ENCODE measurements around the gene BARD1. TPM values are rescaled to one million over a fixed set of nuclear protein-coding genes. Genes with fewer than 3 reads are reported as not detected.
"Not testable (repeated sequence)": the region's sequence is repeated elsewhere in the genome, so short reads cannot be mapped to it uniquely, and the experiment has no call there.

BARD1 gene
- total RNA-seq, 1 experiment from 2014 or later, result 8.3 TPM

- in situ Hi-C loops (cut with HindIII; ENCODE audit: low pct_unique_long_range_greater_than_20kb, low sequenced_read_pairs), result no loop called here
- DNase-seq (ENCODE audit: low read depth, low spot score), result no peak
Measured at GRCh38 chr2:214782671-214783070, 26.8 kb downstream of the BARD1 start.

GRCh38 chr2:214781226-214781625, 28.3 kb downstream of the BARD1 start:
- no peak for DNase-seq (ENCODE audit: low read depth, low spot score)
- in situ Hi-C loops (cut with HindIII; ENCODE audit: low pct_unique_long_range_greater_than_20kb, low sequenced_read_pairs), result no loop called here

GRCh38 chr2:214775971-214776370, 33.5 kb downstream of the BARD1 start:
- in situ Hi-C loops (cut with HindIII; ENCODE audit: low pct_unique_long_range_greater_than_20kb, low sequenced_read_pairs), result no loop called here
- DNase-seq (ENCODE audit: low read depth, low spot score), result no peak

- in situ Hi-C loops (cut with HindIII; ENCODE audit: low pct_unique_long_range_greater_than_20kb, low sequenced_read_pairs), result no loop called here
- no peak for DNase-seq (ENCODE audit: low read depth, low spot score)
Measured at GRCh38 chr2:214774108-214774507, 35.4 kb downstream of the BARD1 start.

GRCh38 chr2:214772443-214773015, 37.0 kb downstream of the BARD1 start:
- in situ Hi-C loops (cut with HindIII; ENCODE audit: low pct_unique_long_range_greater_than_20kb, low sequenced_read_pairs), result no loop called here
- DNase-seq (ENCODE audit: low read depth, low spot score), result no peak

GRCh38 chr2:214765180-214765579, 44.3 kb downstream of the BARD1 start:
- DNase-seq (ENCODE audit: low read depth, low spot score), result no peak

GRCh38 chr2:214753455-214753854, 56.0 kb downstream of the BARD1 start:
- no peak for DNase-seq (ENCODE audit: low read depth, low spot score)
- in situ Hi-C loops (cut with HindIII; ENCODE audit: low pct_unique_long_range_greater_than_20kb, low sequenced_read_pairs), result no loop called here

More at GRCh38 chr2:214765180-214765579, 44.3 kb downstream of the BARD1 start:
- in situ Hi-C loops (cut with HindIII; ENCODE audit: low pct_unique_long_range_greater_than_20kb, low sequenced_read_pairs), result no loop called here

- in situ Hi-C loops (cut with HindIII; ENCODE audit: low pct_unique_long_range_greater_than_20kb, low sequenced_read_pairs), result no loop called here
- no peak for DNase-seq (ENCODE audit: low read depth, low spot score)
Measured at GRCh38 chr2:214750529-214750928, 59.0 kb downstream of the BARD1 start.

GRCh38 chr2:214747992-214748391, 61.5 kb downstream of the BARD1 start:
- in situ Hi-C loops (cut with HindIII; ENCODE audit: low pct_unique_long_range_greater_than_20kb, low sequenced_read_pairs), result no loop called here
- DNase-seq (ENCODE audit: low read depth, low spot score), result no peak

GRCh38 chr2:214742119-214742518, 67.4 kb downstream of the BARD1 start:
- no peak for DNase-seq (ENCODE audit: low read depth, low spot score)
- in situ Hi-C loops (cut with HindIII; ENCODE audit: low pct_unique_long_range_greater_than_20kb, low sequenced_read_pairs), result no loop called here

- in situ Hi-C loops (cut with HindIII; ENCODE audit: low pct_unique_long_range_greater_than_20kb, low sequenced_read_pairs), result no loop called here
- DNase-seq (ENCODE audit: low read depth, low spot score), result no peak
Measured at GRCh38 chr2:214740867-214741395, 68.6 kb downstream of the BARD1 start.

- no peak for DNase-seq (ENCODE audit: low read depth, low spot score)
- in situ Hi-C loops (cut with HindIII; ENCODE audit: low pct_unique_long_range_greater_than_20kb, low sequenced_read_pairs), result no loop called here
Measured at GRCh38 chr2:214737188-214737587, 72.3 kb downstream of the BARD1 start.

GRCh38 chr2:214730800-214731407, 78.6 kb downstream of the BARD1 start:
- DNase-seq (ENCODE audit: low read depth, low spot score), result no peak
- in situ Hi-C loops (cut with HindIII; ENCODE audit: low pct_unique_long_range_greater_than_20kb, low sequenced_read_pairs), result no loop called here

GRCh38 chr2:214730248-214730647, 79.2 kb downstream of the BARD1 start:
- no peak for DNase-seq (ENCODE audit: low read depth, low spot score)
- in situ Hi-C loops (cut with HindIII; ENCODE audit: low pct_unique_long_range_greater_than_20kb, low sequenced_read_pairs), result no loop called here

- in situ Hi-C loops (cut with HindIII; ENCODE audit: low pct_unique_long_range_greater_than_20kb, low sequenced_read_pairs), result no loop called here
- DNase-seq (ENCODE audit: low read depth, low spot score), result no peak
Measured at GRCh38 chr2:214724741-214725140, 84.7 kb downstream of the BARD1 start.

GRCh38 chr2:214717837-214718236, 91.6 kb downstream of the BARD1 start:
- DNase-seq (ENCODE audit: low read depth, low spot score); in situ Hi-C loops (cut with HindIII; ENCODE audit: low pct_unique_long_range_greater_than_20kb, low sequenced_read_pairs): not testable (repeated sequence)

GRCh38 chr2:214716811-214717560, 92.5 kb downstream of the BARD1 start:
- in situ Hi-C loops (cut with HindIII; ENCODE audit: low pct_unique_long_range_greater_than_20kb, low sequenced_read_pairs), result no loop called here
- no peak for DNase-seq (ENCODE audit: low read depth, low spot score)

GRCh38 chr2:214715025-214715424, 94.5 kb downstream of the BARD1 start:
- in situ Hi-C loops (cut with HindIII; ENCODE audit: low pct_unique_long_range_greater_than_20kb, low sequenced_read_pairs), result no loop called here

More at GRCh38 chr2:214715025-214715424, 94.5 kb downstream of the BARD1 start:
- DNase-seq (ENCODE audit: low read depth, low spot score), result no peak

Data from SK-MEL-5 (cell line).